Muscle of leg (tissue), 16 donors: ENCODE data around the gene PCNX1. TPM values are rescaled to one million over a fixed set of nuclear protein-coding genes. Genes with fewer than 3 reads are reported as not detected.
A peak's percentile ranks its signal among the peaks of the same experiment; 100 is the strongest.
"Not testable (repeated sequence)": the region's sequence is repeated elsewhere in the genome, so short reads cannot be mapped to it uniquely, and the experiment has no call there.

Experiments
- DNase-seq: peaks from one replicate; pipeline ENCODE4 v3.0.0; 2013
- H3K27ac ChIP-seq: one replicate; pipeline ENCODE4 v1.5.1; 2013; ENCODE audit warnings: mild to moderate bottlenecking, low read length, control low read depth
- H3K27me3 ChIP-seq: one replicate; pipeline ENCODE4 v1.6.1; 2013; ENCODE audit warnings: low read length; ENCODE audit not compliant: control insufficient read depth, insufficient read depth
- H3K36me3 ChIP-seq: one replicate; pipeline ENCODE4 v1.6.1; 2013; ENCODE audit warnings: low read length; ENCODE audit not compliant: control insufficient read depth, insufficient read depth
- H3K4me1 ChIP-seq: one replicate; pipeline ENCODE4 v1.6.1; 2013; ENCODE audit warnings: low read length; ENCODE audit not compliant: control insufficient read depth, insufficient read depth
- H3K4me3 ChIP-seq: one replicate; pipeline ENCODE4 v1.5.1; 2013; ENCODE audit warnings: low read length, control low read depth
- H3K9me3 ChIP-seq: replicated peaks from 2 replicates; pipeline ENCODE4 v1.6.1; 2013; ENCODE audit warnings: low read depth, low read length; ENCODE audit not compliant: control insufficient read depth
- WGBS: methylation state at CpG from one replicate; pipeline ENCODE4 v1.1.5; 2013; ENCODE audit warnings: missing lambda C conversion rate; ENCODE audit not compliant: insufficient coverage; 5-methylcytosine and 5-hydroxymethylcytosine counted together
- long read RNA-seq, 11 donors: transcript quantifications; one replicate each; lab custom pipeline, GENCODE V29; 2026
- polyA plus RNA-seq, 8 donors: library from polyadenylated mRNA; unstranded; fragments of 120-200 nt; gene quantifications; one replicate each; pipeline versions ENCODE4 v1.2.1 to v1.2.3, GENCODE V29; 2013; ENCODE audit warnings: inconsistent platforms in 1 of 8, low replicate concordance in 1 of 8; ENCODE audit not compliant: insufficient read length in 8 of 8, insufficient read depth in 1 of 8
- total RNA-seq: library from RNA; stranded (reverse); fragments of 120-200 nt; gene quantifications from one replicate; pipeline ENCODE4 v1.2.4, GENCODE V29; 2013

PCNX1 gene
- total RNA-seq (37.7 TPM), polyA plus RNA-seq (10 to 100 TPM; 14.8 to 28.9 (median 21.9) TPM)
- long read RNA-seq, donor 1 = 0 reads
- long read RNA-seq, donor 2 = 0 reads
- long read RNA-seq, donor 3, partial matches to known transcripts = 6 of 6 reads
- long read RNA-seq, donor 3, other reads (novel, unspliced or antisense) = 0 of 6 reads
- long read RNA-seq, donor 4 = 0 reads
- long read RNA-seq, donor 5, partial matches to known transcripts = 9 of 9 reads
- long read RNA-seq, donor 5, other reads (novel, unspliced or antisense) = 0 of 9 reads
- long read RNA-seq, donor 6, partial matches to known transcripts = 6 of 6 reads
- long read RNA-seq, donor 6, other reads (novel, unspliced or antisense) = 0 of 6 reads
- long read RNA-seq, donor 7, partial matches to known transcripts = 5 of 5 reads
- long read RNA-seq, donor 7, other reads (novel, unspliced or antisense) = 0 of 5 reads
- long read RNA-seq, donor 8 = 0 reads
- long read RNA-seq, donor 9, partial matches to known transcripts = 6 of 6 reads
- long read RNA-seq, donor 9, other reads (novel, unspliced or antisense) = 0 of 6 reads
- long read RNA-seq, donor 10 = 0 reads
- long read RNA-seq, donor 11, partial matches to known transcripts = 6 of 6 reads
- long read RNA-seq, donor 11, other reads (novel, unspliced or antisense) = 0 of 6 reads

- Histone ChIP-seq H3K27me3 (no peaks in the 10 kb centered on the region), H3K9me3 (no peaks in the 10 kb centered on the region), H3K27ac (peak within 1 kb of the TSS; percentile 94), H3K36me3 (no peaks in the 10 kb centered on the region), H3K4me1 (peaks cover 21% of the 10 kb centered on the region), H3K4me3 (peak within 1 kb of the TSS; percentile 95)
- DNase-seq = peak; percentile 96
- 0% methylated on average over 97 of the region's 101 CpGs for WGBS
These were observed at the start of gene PCNX1 for GRCh38 chr14:70907176-70907995. PCNX1 (plus strand) TSS chr14:70907459; CDS start chr14:70907851, 392 bp downstream.

GRCh38 chr14:70857496-70857890 lies 49.8 kb upstream of the PCNX1 start:
- no peaks in the 10 kb centered on the region for H3K27me3 ChIP-seq
- H3K27ac ChIP-seq = no peak overlapping the region
- no peaks in the 10 kb centered on the region for H3K4me1 ChIP-seq
- H3K4me3 ChIP-seq = no peak overlapping the region
- no peak for DNase-seq
- WGBS = no CpG with 5 or more reads among the region's 2 CpGs
- no peaks in the 10 kb centered on the region for H3K36me3 ChIP-seq
- H3K9me3 ChIP-seq = no peaks in the 10 kb centered on the region

GRCh38 chr14:70858641-70859040 lies 48.6 kb upstream of the PCNX1 start:
- Histone ChIP-seq H3K4me3 (no peak overlapping the region), H3K27me3 (no peaks in the 10 kb centered on the region), H3K36me3 (no peaks in the 10 kb centered on the region), H3K9me3 (no peaks in the 10 kb centered on the region), H3K4me1 (no peaks in the 10 kb centered on the region), H3K27ac (no peak overlapping the region)
- DNase-seq = no peak
- WGBS = 75% methylated on average over 1 of the region's 5 CpGs

- not testable (repeated sequence) for DNase-seq, H3K4me3 ChIP-seq, H3K27ac ChIP-seq, H3K27me3 ChIP-seq, H3K4me1 ChIP-seq, H3K36me3 ChIP-seq
- no CpG with 5 or more reads among the region's 1 CpG for WGBS
- H3K9me3 ChIP-seq = peaks cover 12% of the 10 kb centered on the region
These were observed 40.3 kb upstream of the PCNX1 start for GRCh38 chr14:70866992-70867391.

DNA sequence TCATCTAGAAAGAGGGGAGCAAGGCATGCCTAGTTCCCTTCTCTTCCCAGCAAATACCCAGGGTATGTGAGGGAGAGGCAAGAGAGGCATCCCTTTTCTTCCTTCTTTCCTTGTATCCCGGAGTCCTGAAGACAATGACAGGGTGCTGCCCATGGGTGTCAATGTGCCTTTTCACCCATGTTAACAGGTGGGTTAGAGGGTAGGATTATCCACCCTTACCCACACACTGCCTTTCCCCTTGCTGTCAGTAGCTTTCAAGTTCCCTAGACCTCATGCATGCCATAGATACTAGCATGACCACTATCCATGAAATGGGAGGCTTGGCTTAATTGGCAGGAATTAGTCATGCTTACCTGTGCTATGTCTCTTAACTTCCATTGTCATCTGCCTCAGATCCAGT lies 36.3 kb upstream of the PCNX1 start:
- H3K4me1 ChIP-seq = no peaks in the 10 kb centered on the region
- WGBS = no CpG with 5 or more reads among the region's 1 CpG

DNA sequence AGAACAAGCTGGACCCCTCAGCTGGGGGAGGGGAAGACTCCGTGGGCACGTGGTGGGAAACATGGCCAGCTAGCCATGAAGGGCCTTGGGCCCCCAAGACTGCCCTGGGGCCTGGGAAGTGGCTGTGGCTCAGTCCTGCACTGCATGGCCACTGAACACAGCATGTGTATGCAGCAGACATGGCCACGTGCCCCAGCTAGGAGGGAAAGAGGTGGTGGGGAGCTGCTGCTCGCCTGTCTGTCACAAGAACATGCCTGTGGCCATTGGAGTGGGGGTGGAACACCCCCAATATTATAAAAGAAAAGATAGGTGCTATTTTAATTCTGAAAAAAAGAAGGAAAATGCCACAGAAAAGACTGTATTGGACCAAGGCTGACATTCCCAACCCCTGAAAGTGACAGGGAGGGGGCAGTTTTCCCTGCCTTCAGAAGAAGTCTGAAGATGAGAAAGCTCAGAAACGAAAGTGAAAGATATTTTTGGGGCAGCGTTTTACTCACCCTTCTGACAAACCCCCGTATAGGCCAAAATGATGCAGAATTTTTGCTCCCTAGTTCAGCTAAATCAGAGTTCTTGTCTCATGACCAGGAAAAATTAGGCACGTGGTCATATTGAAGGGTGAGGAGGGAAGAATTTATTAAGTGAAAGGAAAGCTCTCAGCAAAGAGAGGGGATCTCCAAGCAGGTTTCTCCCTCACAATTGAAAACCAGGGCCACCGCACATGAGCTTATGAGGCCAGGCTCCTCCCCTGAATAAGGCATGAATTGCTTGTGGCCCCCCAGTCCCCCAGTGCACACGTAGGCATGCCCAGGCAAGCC lies 35.2 kb upstream of the PCNX1 start:
- Histone ChIP-seq H3K36me3 (no peaks in the 10 kb centered on the region), H3K27ac (no peak overlapping the region)
- WGBS = 90% methylated on average over 7 of the region's 10 CpGs

More for the DNA sequence above, 36.3 kb upstream of the PCNX1 start:
- H3K27me3 ChIP-seq = no peaks in the 10 kb centered on the region
- H3K4me3 ChIP-seq = no peak overlapping the region
- no peak for DNase-seq
- peaks cover 15% of the 10 kb centered on the region for H3K9me3 ChIP-seq
- no peaks in the 10 kb centered on the region for H3K36me3 ChIP-seq
- no peak overlapping the region for H3K27ac ChIP-seq

DNA sequence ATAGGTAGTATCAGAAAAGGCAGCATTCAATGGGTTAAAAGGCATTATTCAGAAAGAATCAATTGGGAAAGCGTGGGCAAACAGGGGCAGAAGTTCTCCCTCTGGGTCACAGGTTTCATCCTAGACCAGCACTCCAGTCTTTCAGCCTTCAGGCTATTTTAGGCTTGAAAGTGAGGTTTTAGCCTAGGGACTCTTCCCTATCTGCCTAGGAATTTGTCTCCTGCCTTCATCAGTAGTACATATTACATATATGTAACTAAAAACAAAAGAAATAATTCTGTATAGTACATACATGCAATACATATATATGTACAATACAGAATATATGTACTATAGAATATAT lies 34.6 kb upstream of the PCNX1 start:
- no peak for DNase-seq
- Histone ChIP-seq H3K27ac (no peak overlapping the region), H3K4me3 (no peak overlapping the region), H3K4me1 (no peaks in the 10 kb centered on the region), H3K9me3 (peaks cover 11% of the 10 kb centered on the region), H3K36me3 (no peaks in the 10 kb centered on the region), H3K27me3 (no peaks in the 10 kb centered on the region)
- WGBS = 50% methylated on average over 1 of the region's 1 CpG

More for the DNA sequence above, 35.2 kb upstream of the PCNX1 start:
- no peak overlapping the region for H3K4me3 ChIP-seq
- H3K4me1 ChIP-seq = no peaks in the 10 kb centered on the region
- H3K27me3 ChIP-seq = no peaks in the 10 kb centered on the region
- H3K9me3 ChIP-seq = peaks cover 11% of the 10 kb centered on the region
- no peak for DNase-seq

GRCh38 chr14:70873627-70874026 lies 33.6 kb upstream of the PCNX1 start:
- peaks cover 11% of the 10 kb centered on the region for H3K9me3 ChIP-seq
- no peak overlapping the region for H3K4me3 ChIP-seq
- no peak for DNase-seq
- H3K27ac ChIP-seq = no peak overlapping the region
- WGBS = 100% methylated on average over 1 of the region's 4 CpGs
- no peaks in the 10 kb centered on the region for H3K36me3 ChIP-seq
- no peaks in the 10 kb centered on the region for H3K27me3 ChIP-seq
- no peaks in the 10 kb centered on the region for H3K4me1 ChIP-seq

DNA sequence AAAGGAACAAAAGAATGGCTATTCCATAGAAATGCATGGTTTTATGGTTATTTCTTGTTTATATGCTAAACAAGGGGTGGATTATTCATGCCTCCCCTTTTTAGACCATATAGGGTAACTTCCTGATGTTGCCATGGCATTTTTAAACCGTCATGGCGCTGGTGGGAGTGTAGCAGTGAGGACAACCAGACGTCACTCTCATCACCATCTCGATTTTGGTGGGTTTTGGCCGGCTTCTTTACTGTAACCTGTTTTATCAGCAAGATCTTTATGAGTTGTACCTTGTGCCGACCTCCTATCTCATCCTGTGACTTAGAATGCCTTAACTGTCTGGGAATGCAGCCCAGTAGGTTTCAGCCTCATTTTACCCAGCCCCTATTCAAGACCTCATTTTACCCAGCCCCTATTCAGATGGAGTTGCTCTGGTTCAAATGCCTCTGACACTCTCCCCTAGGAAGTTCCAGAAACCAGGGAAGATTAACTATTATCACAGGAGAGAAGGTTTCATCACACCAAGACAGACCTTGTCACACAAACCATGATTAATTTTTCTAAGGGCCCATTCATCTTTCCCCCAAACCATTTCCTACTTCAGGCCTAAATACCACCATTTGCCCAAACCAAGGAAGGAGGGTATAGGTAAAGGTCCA lies 31.3 kb upstream of the PCNX1 start:
- not testable (repeated sequence) for H3K4me1 ChIP-seq, H3K4me3 ChIP-seq, H3K27ac ChIP-seq, H3K27me3 ChIP-seq, H3K9me3 ChIP-seq, DNase-seq, H3K36me3 ChIP-seq
- 62% methylated on average over 2 of the region's 6 CpGs for WGBS
